GM21526 (cell line): ENCODE measurements around the gene DECR2.
"Not testable (repeated sequence)": the region's sequence is repeated elsewhere in the genome, so short reads cannot be mapped to it uniquely, and the experiment has no call there.

Experiments
- ATAC-seq: cut with Tn5 transposase; IDR thresholded peaks from one replicate; pipeline ENCODE4 v1.9.1; 2021; ENCODE audit warnings: moderate library complexity; ENCODE audit not compliant: unreplicated experiment, low FRiP score

Gene DECR2

GRCh38 chr16:377419-377951, 24.2 kb upstream of the DECR2 start:
- no peak for ATAC-seq

DNA sequence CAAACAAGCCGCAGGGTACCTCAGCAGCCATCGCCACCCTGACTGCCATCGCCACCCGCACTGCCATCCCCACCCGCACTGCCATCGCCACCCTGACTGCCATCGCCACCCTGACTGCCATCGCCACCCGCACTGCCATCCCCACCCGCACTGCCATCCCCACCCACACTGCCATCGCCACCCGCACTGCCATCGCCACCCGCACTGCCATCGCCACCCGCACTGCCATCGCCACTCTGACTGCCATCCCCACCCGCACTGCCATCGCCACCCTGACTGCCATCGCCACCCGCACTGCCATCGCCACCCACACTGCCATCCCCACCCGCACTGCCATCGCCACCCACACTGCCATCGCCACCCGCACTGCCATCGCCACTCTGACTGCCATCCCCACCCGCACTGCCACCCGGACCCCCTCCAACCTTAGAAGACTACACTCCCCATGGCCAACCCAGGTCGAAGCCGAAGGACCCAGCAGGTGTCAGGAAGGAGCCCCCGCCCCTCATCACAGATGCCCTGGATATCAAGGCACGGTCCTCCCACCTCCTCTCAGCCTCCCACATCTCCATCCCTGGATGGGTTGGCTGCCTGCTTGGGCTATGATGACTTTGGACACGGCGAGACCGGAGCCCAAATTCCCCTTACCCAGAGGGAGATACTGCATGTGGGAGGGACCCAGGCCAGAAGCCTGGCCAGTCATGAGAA, 23.4 kb upstream of the DECR2 start:
- ATAC-seq, result not testable (repeated sequence)

DNA sequence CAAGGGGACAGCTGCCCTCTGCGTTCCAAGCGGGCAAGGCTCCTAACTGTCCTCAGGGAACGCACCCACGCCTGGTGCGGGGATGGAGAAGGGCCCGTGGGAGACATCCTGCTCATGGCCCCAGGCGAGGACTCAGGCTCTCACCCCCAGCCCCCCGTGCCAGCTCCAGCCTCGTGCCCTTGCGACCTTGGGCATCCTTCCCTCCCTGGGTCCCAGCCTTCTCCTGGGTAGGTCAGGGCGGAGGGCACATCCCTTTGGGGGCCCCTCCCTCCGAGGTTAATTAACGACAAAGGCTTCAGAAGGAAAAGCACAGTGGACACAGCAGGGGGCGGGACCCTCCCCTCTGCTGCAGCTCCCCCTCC, 22.9 kb upstream of the DECR2 start:
- no peak for ATAC-seq

DNA sequence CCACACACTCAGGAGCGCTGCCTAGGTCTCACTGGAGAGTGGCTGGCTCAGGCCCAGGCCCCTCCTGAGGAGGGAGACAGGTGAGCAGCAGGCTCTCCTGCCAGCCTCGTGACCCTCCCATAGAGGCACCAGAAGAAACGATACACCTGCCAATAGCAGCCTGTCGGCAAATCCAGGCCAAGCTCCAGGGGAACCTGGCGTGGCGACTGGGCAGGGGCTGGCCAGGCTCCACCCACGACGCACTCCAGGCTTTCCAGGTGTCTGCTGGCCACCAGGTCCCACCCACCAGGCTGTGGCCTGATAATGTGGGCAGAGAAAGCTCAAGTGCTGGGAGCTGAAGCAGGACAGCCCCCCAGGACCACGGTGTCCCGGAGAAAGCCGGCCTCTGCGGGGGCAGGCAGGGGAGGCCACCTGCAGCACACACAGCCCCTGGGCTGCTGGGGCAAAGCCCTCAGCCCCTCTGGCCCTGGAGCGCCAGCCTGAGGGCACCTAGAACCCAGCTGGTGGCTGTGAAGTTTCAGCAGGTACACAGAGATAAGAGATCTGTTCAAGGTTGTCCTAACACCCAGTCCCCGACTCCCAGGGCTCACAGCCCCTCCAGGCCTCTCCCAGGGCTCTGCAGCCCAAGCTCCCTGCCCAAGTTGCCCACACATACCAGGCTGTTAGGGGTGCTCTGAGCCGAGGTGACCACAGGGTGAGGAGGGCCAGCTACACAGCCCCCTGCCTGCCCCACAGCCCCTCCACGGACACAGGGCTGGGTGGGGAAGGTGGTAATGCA, 22.3 kb upstream of the DECR2 start:
- ATAC-seq, result no peak

DNA sequence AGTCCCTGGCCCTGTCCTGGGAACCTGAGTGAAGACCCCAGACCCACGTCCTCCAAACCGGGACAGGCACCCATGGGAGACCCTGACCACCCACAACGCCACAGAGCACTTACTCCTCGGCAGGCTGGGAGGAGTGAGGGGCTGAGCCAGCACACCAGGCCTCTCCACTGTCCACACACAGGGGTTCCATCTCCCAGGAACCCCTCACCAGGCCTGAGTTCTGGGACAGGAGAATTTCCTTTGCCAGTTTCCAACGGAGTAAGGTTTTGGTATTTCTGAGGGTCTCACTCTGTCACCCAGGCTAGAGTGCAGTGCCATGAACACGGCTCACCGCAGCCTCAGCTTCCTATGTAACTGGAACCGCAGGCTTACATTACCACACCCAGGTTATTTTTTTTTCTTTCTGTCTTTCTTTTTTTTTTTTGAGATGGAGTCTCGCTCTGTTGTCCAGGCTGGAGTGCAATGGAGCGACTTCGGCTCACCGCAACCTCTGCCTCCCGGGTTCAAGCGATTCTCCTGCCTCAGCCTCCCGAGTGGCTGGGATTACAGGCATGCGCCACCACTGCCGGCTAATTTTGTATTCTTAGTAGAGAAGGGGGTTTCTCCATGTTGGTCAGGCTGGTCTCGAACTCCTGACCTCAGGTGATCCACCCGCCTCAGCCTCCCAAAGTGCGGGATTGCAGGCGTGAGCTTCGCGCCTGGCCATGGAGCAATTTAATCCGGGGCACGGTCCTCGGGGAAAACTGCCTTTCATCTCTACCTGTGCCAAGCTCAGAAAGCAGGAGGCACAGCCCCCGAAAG, 21.5 kb upstream of the DECR2 start:
- no peak for ATAC-seq

- no peak for ATAC-seq
Measured at GRCh38 chr16:380762-381011, 21.0 kb upstream of the DECR2 start.

- ATAC-seq, result peak; percentile 10
Measured at GRCh38 chr16:381012-381788, 20.5 kb upstream of the DECR2 start.

- ATAC-seq, result peak; percentile 43
Measured at GRCh38 chr16:381789-382717, 19.6 kb upstream of the DECR2 start, which contains the start of gene PGAP6. Gene PGAP6 (minus strand): TSS chr16:381978. CDS start chr16:381821, 157 bp downstream.

GRCh38 chr16:383326-384051, 18.2 kb upstream of the DECR2 start:
- ATAC-seq, result no peak

DNA sequence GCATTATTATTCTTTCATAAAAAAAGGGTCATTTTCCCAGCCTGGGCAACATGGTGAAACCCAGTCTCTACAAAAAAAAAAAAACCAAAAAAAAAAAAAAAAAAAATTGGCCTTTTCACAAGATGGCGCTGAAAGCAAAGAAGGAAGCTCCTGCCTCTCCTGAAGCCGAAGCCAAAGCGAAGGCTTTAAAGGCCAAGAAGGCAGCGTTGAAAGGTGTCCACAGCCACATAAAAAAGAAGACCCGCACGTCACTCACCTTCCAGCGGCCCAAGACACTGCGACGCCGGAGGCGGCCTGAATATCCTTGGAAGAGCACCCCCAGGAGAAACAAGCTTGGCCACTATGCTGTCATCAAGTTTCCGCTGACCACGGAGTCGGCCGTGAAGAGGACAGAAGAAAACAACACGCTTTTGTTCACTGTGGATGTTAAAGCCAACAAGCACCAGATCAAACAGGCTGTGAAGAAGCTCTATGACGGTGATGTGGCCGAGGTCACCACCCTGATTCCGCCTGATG, 15.0 kb upstream of the DECR2 start:
- ATAC-seq, result no peak

DNA sequence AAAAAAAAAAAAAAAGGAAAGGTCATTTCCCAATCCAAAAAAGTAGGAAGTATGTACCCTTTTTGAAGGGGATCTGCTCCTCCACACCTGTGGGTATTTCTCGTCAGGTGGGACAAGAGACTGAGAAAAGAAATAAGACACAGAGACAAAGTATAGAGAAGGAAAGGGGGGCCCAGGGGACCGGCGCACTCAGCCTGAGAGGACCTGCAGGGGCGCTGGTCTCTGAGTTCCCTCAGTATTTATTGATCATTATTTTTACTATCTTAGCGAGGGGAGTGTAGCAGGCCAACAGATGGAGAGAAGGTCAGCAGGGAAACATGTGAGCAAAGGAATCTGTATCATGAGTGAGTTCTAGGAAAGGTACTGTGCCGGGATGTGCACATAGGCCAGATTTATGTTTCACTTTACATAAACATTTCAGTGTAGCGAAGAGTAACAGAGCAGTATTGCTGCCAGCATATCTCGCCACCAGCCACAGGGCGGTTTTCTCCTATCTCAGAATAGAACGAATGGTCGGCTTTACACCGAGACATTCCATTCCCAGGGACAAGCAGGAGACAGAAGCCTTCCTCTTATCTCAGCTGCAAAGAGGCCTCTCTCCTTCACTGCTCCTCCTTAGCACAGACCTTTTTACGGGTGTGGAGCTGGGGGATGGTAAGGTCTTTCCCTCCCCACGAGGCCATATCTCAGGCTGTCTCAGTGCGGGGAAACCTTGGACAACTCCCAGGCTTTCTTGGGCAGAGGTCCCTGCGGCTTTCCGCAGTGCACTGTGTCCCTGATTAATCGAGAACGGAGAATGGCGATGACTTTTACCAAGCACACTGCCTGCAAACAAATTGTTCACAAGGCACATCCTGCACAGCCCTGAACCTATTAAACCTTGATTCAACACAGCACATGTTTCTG, 13.7 kb upstream of the DECR2 start:
- ATAC-seq, result not testable (repeated sequence)

DNA sequence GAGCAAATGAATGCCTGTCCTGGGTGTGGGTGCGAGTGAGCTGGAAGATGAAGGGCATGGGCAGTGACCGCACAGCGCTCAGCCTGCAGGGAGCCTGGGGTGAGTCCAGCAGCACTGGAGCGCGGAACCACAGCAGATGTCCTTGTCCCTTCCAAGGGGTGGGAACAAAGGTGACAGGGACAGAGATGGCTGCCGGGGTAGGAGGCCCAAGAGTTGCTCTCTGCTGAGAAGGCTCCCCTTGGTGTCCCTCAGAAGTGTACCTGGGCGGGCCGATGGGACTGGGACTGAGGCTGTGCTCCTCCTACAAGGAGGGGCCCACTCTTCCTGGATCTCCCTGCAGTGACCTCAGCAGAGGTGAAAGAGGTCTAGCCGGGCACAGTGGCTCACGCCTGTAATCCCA, 12.3 kb upstream of the DECR2 start:
- no peak for ATAC-seq

DNA sequence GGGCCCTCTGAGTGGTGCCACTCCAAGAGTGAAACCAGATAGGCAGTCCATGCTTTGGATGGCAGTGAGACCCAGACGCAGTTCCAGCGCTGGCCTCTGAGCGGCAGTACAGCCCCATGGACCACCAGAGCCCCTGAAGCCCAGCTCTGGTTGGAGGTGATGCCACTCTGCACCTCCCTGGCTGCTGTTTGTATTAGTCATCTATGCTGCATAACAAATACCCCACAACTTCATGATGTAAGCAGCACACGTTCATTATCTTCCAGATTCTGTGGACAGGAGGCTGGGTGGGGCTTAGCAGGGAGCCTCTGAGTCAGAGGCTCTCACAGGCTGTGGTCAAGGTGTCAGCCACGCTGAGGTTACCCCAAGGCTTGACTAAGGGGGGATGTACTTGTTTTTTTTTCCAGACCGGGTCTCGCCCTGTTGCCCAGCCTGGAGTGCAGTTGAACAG, 9.8 kb upstream of the DECR2 start:
- ATAC-seq, result no peak

- no peak for ATAC-seq
Measured at GRCh38 chr16:392450-393030, 9.1 kb upstream of the DECR2 start.

DNA sequence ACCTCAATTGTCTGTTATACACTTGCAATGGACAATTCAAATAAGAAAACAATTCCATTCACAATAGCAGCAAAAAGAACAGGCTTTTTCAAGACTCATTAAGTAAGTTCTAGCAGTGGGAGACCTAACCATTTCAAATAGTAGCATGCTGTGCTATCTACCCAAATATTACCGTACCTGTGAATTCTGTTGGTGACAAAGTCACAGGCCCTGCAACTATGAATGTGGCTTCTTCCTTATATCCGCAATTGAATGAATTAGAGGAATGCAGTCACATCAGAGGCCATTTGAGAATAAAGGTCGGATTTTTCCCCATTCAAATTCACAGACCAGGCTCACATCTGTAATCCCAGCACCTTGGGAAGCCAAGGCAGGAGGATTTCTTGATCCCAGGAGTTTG, 5.5 kb upstream of the DECR2 start:
- ATAC-seq, result no peak

DNA sequence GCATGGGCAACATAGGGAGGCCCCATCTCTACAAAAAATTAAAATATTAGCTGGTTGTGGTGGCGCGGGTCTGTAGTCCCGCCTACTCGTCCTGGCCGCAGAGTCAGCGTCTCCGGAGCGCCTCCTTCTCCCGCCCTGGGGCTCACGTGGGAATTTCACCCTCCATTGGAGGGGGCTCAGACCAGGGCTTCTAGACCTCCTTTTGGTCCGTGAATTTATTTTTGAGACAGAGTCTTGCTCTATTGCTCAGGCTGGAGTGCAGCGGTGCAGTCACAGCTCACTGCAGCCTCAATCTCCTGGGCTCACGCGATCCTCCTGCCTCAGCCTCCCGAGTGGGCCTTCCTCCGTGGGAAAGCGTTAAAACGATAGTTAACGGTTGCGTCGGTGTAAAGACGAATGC, 5.1 kb upstream of the DECR2 start:
- ATAC-seq, result no peak

GRCh38 chr16:397135-397661, 4.5 kb upstream of the DECR2 start, which contains the start of gene NME4:
Gene NME4 (plus strand): TSS chr16:397199. CDS start chr16:397223, 24 bp downstream.
- ATAC-seq, result no peak
